Immature natural killer cell (primary cell): ENCODE data around the gene PSMA6. TPM values are rescaled to one million over a fixed set of nuclear protein-coding genes. Genes with fewer than 3 reads are reported as not detected.

Experiments used
- DNase-seq, 3 donors: peaks; one replicate each; pipeline ENCODE4 v3.0.0; 2022; ENCODE audit warnings: mixed read lengths in 1 of 3
- H3K27ac Mint-ChIP-seq, 6 donors: one replicate each; pipeline ENCODE4 v1.8.0; 2020; ENCODE audit warnings: mixed read lengths in 6 of 6, mild to moderate bottlenecking in 5 of 6, inconsistent platforms in 4 of 6, moderate library complexity in 3 of 6
- H3K27me3 Mint-ChIP-seq, 3 donors: one replicate each; pipeline ENCODE4 v1.8.0; 2020 to 2021; ENCODE audit warnings: low read depth in 3 of 3, mild to moderate bottlenecking in 3 of 3, mixed read lengths in 3 of 3, moderate library complexity in 3 of 3, inconsistent platforms in 1 of 3
- H3K36me3 Mint-ChIP-seq, 3 donors: one replicate each; pipeline ENCODE4 v1.8.0; 2020; ENCODE audit warnings: mixed read lengths in 3 of 3, inconsistent platforms in 2 of 3, mild to moderate bottlenecking in 2 of 3
- H3K4me1 Mint-ChIP-seq, 2 donors: one replicate each; pipeline ENCODE4 v1.8.0; 2020; ENCODE audit warnings: inconsistent platforms in 2 of 2, mild to moderate bottlenecking in 2 of 2, mixed read lengths in 2 of 2, moderate library complexity in 1 of 2
- H3K4me3 Mint-ChIP-seq, 5 donors: one replicate each; pipeline ENCODE4 v1.8.0; 2020; ENCODE audit warnings: mild to moderate bottlenecking in 5 of 5, mixed read lengths in 5 of 5, inconsistent platforms in 3 of 5, moderate library complexity in 3 of 5
- H3K9me3 Mint-ChIP-seq, 6 donors: one replicate each; pipeline ENCODE4 v1.8.0; 2020; ENCODE audit warnings: mild to moderate bottlenecking in 6 of 6, mixed read lengths in 6 of 6, inconsistent platforms in 4 of 6, moderate library complexity in 3 of 6
- polyA plus RNA-seq, 3 donors: library from polyadenylated mRNA; unstranded; fragments of 300-500 nt; fragmentation: Illumina TruSeq; gene quantifications; one replicate each; pipeline ENCODE4 v1.2.3, GENCODE V29; 2021

Gene PSMA6
- polyA plus RNA-seq, 3 donors from 2014 or later = 402 to 658 (median 537) TPM

DNA sequence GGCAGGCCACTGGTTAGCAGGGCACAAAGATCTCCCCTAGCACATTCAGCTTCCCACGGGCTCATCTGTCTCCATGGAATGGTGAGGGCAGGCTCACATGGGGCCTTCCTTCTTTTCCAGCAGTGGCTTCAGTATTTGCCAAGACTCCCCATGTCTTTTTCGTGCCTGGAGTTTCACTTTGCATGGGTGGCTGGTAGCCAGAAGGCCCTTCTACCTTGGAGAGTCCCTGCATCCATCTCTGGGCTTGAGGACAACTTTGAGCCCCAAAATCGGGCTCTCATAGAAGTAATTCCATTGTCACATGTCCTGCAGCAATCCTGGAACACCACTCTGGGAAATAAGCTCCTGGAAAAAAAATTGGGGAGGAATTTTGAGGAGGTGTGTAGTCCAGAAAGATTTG lies 70.3 kb downstream of the PSMA6 start:
- H3K27me3 Mint-ChIP-seq = peaks cover 0 to 4% (median 4%) of the 10 kb centered on the region in 3 donors
- no peak overlapping the region for H3K4me3 Mint-ChIP-seq
- H3K27ac Mint-ChIP-seq = no peak overlapping the region
- H3K36me3 Mint-ChIP-seq = no peaks in the 10 kb centered on the region
- H3K9me3 Mint-ChIP-seq = no peaks in the 10 kb centered on the region
- DNase-seq = no peak
- peaks cover 16% of the 10 kb centered on the region in 2 donors for H3K4me1 Mint-ChIP-seq

DNA sequence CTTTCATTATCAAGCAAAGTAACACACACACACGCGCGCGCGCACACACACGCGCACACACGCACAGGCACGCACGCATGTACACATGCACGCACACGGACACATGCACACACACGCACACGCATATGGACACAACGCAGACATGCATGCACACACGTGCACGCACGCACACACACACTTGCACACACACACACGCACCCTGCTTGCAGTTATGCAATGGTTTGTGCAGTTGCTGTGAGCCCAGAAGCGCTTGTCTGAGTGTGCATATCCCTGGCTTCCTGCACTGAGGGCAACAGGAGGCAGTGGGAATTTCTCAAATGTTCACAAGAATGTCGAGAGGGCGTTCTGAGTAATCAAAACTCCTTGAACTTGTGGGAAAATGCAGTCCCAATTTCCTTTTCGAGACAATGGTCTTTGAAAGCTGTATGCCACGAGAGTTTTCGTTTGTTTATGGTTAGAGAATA lies 70.8 kb downstream of the PSMA6 start:
- Mint-ChIP-seq H3K27me3 (peaks cover 0 to 6% (median 2%) of the 10 kb centered on the region in 3 donors), H3K4me3 (no peak overlapping the region), H3K36me3 (no peaks in the 10 kb centered on the region), H3K4me1 (peaks cover 21% of the 10 kb centered on the region in 2 donors), H3K27ac (no peak overlapping the region), H3K9me3 (no peaks in the 10 kb centered on the region)
- DNase-seq = no peak

DNA sequence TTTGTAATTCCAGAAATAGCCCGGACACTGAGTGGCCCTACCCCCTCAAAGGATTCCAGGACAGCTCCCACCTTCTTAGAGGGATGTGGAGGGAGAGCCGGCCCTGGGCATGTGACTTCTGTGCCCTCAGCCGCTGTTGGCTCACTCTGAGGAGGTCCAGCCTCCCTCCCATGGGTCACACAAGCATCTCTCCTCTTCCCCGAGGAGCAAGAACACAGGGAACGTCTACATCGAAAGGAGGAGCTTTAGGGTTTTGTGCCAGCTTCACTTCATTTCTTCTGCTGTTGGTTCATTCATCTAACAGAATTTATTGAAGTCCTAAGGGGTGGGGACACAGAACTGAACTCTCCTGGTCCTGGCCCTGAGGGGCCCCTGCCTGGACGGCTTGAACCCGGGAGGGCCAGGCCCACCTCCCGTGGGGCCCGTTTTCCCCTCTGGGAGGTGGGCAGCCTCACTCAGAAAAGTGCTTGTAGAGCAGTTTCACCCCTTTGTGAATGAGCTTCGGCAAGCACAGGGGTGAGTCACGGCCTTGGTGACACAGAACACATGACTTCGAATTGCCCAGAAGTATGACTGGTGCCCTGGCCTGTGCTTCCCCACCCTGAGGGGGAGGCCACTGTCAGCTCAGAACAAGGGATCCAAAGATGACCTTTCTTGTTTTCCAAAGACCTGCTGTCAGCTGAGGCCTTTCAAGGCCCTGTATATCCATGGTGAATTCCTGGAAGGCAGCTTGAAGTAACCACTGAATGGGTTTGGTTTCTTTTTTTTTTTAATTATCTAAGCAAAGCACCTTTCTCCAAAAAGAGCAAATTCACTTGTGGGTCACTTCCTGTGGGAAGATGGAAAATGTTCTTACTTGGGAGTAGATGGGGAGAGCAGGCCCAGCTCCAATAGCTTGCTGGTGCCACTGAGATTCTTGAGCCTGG lies 73.2 kb downstream of the PSMA6 start:
- no peak for DNase-seq
- peaks cover 0 to 6% (median 0%) of the 10 kb centered on the region in 3 donors for H3K27me3 Mint-ChIP-seq
- H3K9me3 Mint-ChIP-seq = no peaks in the 10 kb centered on the region
- H3K4me3 Mint-ChIP-seq = no peak overlapping the region
- H3K4me1 Mint-ChIP-seq = peaks cover 29 to 32% of the 10 kb centered on the region in 2 donors
- H3K27ac Mint-ChIP-seq = peak overlapping the region in 2 of 6 donors; percentile 28 to 79
- no peaks in the 10 kb centered on the region for H3K36me3 Mint-ChIP-seq

DNA sequence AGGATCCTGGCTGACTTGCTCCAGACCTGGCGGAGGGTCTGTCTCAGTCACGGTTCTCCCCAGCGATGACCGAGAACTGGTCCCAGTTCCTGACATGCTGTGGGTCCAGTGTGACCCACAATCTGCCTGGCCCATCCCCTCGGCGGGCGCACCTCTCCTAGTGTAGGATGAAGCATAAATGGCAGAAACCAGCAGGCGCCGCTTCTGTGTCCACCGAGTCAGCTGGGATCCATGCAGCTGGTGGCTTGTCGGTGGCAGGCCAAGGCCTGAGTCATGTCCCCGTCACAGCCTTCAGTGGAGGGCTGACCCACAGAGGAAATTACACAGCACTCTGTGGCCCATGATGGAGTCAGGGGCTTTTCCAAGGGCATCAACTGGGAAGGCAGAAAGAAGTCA lies 73.9 kb downstream of the PSMA6 start:
- no peak overlapping the region for H3K4me3 Mint-ChIP-seq
- peaks cover 29 to 32% of the 10 kb centered on the region in 2 donors for H3K4me1 Mint-ChIP-seq
- H3K27ac Mint-ChIP-seq = no peak overlapping the region
- no peak for DNase-seq
- H3K9me3 Mint-ChIP-seq = peaks cover 0 to 5% (median under 1%) of the 10 kb centered on the region in 6 donors
- peaks cover 2 to 5% (median 3%) of the 10 kb centered on the region in 3 donors for H3K36me3 Mint-ChIP-seq
- H3K27me3 Mint-ChIP-seq = peaks cover 0 to 9% (median 0%) of the 10 kb centered on the region in 3 donors

GRCh38 chr14:35366521-35366976 lies 74.4 kb downstream of the PSMA6 start:
- peaks cover 29 to 32% of the 10 kb centered on the region in 2 donors for H3K4me1 Mint-ChIP-seq
- peaks cover 0 to 9% (median 0%) of the 10 kb centered on the region in 3 donors for H3K27me3 Mint-ChIP-seq
- no peak for DNase-seq
- H3K4me3 Mint-ChIP-seq = no peak overlapping the region
- H3K36me3 Mint-ChIP-seq = peaks cover 3 to 6% (median 4%) of the 10 kb centered on the region in 3 donors
- H3K9me3 Mint-ChIP-seq = peaks cover 0 to 7% (median 2%) of the 10 kb centered on the region in 6 donors
- peak overlapping the region in 3 of 6 donors; percentile 5 to 65 (median 61) for H3K27ac Mint-ChIP-seq

GRCh38 chr14:35367056-35367372 lies 74.8 kb downstream of the PSMA6 start:
- H3K4me3 Mint-ChIP-seq = peak overlapping the region in 3 of 5 donors; percentile 41 to 52 (median 47)
- peak overlapping the region; percentile 10 to 70 (median 64) for H3K27ac Mint-ChIP-seq
- no peak for DNase-seq
- H3K9me3 Mint-ChIP-seq = peaks cover 0 to 7% (median 2%) of the 10 kb centered on the region in 6 donors
- peaks cover 3 to 6% (median 4%) of the 10 kb centered on the region in 3 donors for H3K36me3 Mint-ChIP-seq
- H3K27me3 Mint-ChIP-seq = peaks cover 0 to 9% (median 0%) of the 10 kb centered on the region in 3 donors
- peaks cover 29 to 32% of the 10 kb centered on the region in 2 donors for H3K4me1 Mint-ChIP-seq

Other genes with a start within 250 kb of the PSMA6 start
- 10 to 100 TPM; 42.5 to 75.3 (median 47.7) TPM for gene FAM177A1, start 246.1 kb upstream of the PSMA6 start, polyA plus RNA-seq
- 10 to 100 TPM; 73.4 to 76.5 (median 75.3) TPM for gene PPP2R3C, start 170.4 kb upstream of the PSMA6 start, polyA plus RNA-seq
- 10 to 100 TPM; 32.7 to 59.5 (median 36.7) TPM for gene PRORP, start 169.8 kb upstream of the PSMA6 start, polyA plus RNA-seq
- 100 to 1,000 TPM; 339 to 579 (median 435) TPM for gene NFKBIA, start 112.4 kb downstream of the PSMA6 start, polyA plus RNA-seq
- not detected for gene INSM2, start 241.8 kb downstream of the PSMA6 start, polyA plus RNA-seq